ENCODE data around the gene MAN1A1.

The MAN1A1 gene

DNA sequence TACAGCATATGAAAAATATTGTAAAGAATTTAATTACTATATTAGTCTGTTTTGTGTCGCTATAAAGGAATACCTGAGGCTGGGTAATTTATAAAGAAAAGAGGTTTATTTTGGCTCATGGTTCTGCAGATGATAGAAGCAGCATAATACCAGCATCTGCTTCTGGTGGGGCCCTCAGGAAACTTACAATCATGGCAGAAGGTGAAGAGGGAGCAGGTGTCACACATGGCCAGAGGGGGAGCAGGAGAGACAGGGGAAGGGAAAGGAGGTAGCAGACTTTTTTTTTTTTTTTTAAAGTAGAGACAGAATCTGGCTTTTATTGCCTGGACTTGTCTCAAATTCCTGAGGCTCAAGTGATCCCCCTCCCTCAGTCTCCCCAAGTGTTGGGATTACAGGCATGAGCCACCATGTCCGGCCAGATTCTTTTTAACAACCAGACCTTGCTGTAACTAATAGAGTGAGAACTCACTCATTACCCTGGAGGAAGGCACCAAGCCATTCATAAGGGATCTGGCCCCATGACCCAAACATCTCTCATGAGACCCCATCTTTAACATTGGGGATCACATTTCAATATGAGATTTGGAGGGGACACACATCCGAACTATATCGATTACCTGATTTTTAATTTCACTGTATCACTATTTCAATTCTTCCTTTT lies 64.6 kb downstream of the MAN1A1 start:
- H3K4me3 ChIP-seq (ENCODE audit: low read length): no peak overlapping the region
- DNase-seq (ENCODE audit: low read depth): peak; percentile 22
- peak; percentile 31 for TF ChIP-seq CTCF (IDR thresholded peaks at IDR 0.05; ENCODE audit: insufficient read depth, low read depth, low read length, missing control alignments)

DNA sequence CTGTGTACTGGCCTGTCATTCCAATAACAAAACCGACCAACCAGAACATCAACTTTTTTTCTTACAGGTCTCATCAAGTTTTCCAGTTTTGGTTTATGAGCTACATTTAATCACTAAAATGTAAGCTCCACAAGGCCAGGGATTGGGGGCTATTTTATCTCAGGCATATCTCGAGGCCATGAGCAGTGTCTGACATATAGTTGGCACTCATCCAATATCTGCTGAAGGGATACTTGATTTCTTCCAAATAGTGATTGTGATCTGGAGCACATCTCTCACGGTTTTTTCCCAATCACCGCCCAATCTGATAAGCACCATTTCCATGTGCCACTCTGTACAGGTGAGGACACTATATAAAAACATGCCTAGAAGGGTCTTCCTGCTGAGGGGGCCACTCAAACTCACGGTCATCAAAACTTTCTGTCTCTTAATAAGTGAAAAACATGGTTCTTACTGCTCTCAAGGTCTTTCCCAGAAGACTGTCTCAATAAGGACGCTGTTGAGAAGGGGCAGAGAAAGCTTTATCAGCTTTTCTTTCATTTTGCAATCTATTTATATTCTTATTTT lies 65.5 kb downstream of the MAN1A1 start:
- no peak overlapping the region for H3K4me3 ChIP-seq (ENCODE audit: low read length)
- no peak for DNase-seq (ENCODE audit: low read depth)
- TF ChIP-seq CTCF (IDR thresholded peaks at IDR 0.05; ENCODE audit: insufficient read depth, low read depth, low read length, missing control alignments): no peak

DNA sequence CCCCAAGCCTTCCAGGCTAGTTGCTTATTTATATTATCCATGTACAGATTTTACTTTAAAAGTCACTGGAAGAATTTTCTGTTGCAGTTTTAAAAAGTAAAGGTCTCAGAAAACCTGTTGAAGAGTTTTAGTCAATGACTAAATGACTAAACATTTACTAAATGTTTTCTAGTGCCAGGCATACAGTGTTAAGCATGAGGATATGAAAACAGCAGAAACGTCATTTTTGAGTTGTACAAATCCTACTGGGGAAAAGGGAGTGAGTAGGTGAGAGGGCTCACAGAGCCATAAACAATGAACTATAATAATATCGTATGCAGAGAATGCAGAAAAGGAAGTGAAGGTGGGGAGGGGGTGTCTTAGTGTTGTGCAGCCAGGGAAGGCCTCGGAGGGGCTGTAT lies 66.3 kb downstream of the MAN1A1 start:
- TF ChIP-seq CTCF (IDR thresholded peaks at IDR 0.05; ENCODE audit: insufficient read depth, low read depth, low read length, missing control alignments): no peak
- DNase-seq (ENCODE audit: low read depth): no peak
- H3K4me3 ChIP-seq (ENCODE audit: low read length): no peak overlapping the region

- no peak for DNase-seq (ENCODE audit: low read depth)
- TF ChIP-seq CTCF (IDR thresholded peaks at IDR 0.05; ENCODE audit: insufficient read depth, low read depth, low read length, missing control alignments): no peak
- H3K4me3 ChIP-seq (ENCODE audit: low read length): no peak overlapping the region
Measured at GRCh38 chr6:119280668-119281067, 68.9 kb downstream of the MAN1A1 start.

DNA sequence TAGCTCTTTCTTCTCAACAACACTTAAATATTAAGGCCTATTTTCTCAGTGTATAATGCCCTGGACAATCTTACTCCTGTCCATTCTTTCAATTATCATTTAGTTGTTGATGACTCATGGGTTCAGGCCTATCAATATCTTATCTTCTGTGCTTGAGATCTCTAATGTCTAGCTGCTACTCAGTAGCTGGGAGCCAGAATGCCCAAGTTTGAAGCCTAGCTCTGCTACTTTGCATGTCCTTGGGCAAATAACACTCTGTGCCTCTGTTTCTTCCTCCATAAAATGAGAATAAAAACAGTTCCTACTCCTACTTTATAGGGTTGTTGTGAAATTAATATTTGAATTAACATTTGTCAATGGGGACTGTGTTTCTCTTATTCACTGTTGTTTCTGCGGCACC lies 69.5 kb downstream of the MAN1A1 start:
- no peak overlapping the region for H3K4me3 ChIP-seq (ENCODE audit: low read length)
- no peak for TF ChIP-seq CTCF (IDR thresholded peaks at IDR 0.05; ENCODE audit: insufficient read depth, low read depth, low read length, missing control alignments)
- no peak for DNase-seq (ENCODE audit: low read depth)

DNA sequence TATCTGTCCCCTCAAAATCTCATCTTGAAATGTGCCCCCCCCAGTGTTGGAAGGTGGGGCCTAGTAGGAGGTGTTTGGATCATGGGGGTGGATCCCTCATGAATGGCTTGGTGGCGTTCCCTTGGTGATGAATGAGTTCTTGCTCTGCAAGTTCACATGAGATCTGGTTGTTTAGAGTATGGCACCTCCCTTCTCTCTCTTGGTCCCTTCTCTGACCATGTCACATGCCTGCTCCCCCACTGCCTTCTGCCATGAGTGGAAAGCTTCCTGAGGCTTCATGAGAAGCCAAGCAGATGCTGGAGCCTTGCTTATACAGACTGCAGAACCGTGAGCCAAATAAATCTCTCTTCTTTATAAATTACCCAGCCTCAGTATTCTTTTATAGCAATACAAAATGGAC lies 70.9 kb downstream of the MAN1A1 start:
- H3K4me3 ChIP-seq (ENCODE audit: low read length): no peak overlapping the region
- no peak for DNase-seq (ENCODE audit: low read depth)
- no peak for TF ChIP-seq CTCF (IDR thresholded peaks at IDR 0.05; ENCODE audit: insufficient read depth, low read depth, low read length, missing control alignments)

- TF ChIP-seq CTCF (IDR thresholded peaks at IDR 0.05; ENCODE audit: insufficient read depth, low read depth, low read length, missing control alignments): no peak
- no peak overlapping the region for H3K4me3 ChIP-seq (ENCODE audit: low read length)
- no peak for DNase-seq (ENCODE audit: low read depth)
Measured at GRCh38 chr6:119277052-119277451, 72.5 kb downstream of the MAN1A1 start.
